RPMI8226 (cell line): Measurements from ENCODE around the gene PCNX2.
A peak's percentile ranks its signal among the peaks of the same experiment; 100 is the strongest.

Experiments used
- DNase-seq: peaks from one replicate; pipeline ENCODE4 v3.0.0-alpha.2; 2015

PCNX2 gene

GRCh38 chr1:233295237-233295974, at the start of gene PCNX2:
TSS of gene PCNX2 (minus strand) at chr1:233295725. CDS start at chr1:233295478, 247 bp downstream.
- peak; percentile 84 for DNase-seq

- DNase-seq = no peak
These were observed 47.7 kb upstream of the PCNX2 start for GRCh38 chr1:233343262-233343661.

GRCh38 chr1:233342086-233342485, 46.6 kb upstream of the PCNX2 start:
- DNase-seq = no peak

- DNase-seq = peak; percentile 50
These were observed 45.5 kb upstream of the PCNX2 start for GRCh38 chr1:233340966-233341516.

- DNase-seq = no peak
These were observed 44.6 kb upstream of the PCNX2 start for GRCh38 chr1:233340031-233340555.

GRCh38 chr1:233338102-233338501, 42.6 kb upstream of the PCNX2 start:
- no peak for DNase-seq

- no peak for DNase-seq
These were observed 42.0 kb upstream of the PCNX2 start for GRCh38 chr1:233337505-233337904.

GRCh38 chr1:233336554-233337456, 41.3 kb upstream of the PCNX2 start:
- DNase-seq = no peak

- no peak for DNase-seq
These were observed 38.6 kb upstream of the PCNX2 start for GRCh38 chr1:233334092-233334491.

GRCh38 chr1:233333086-233333485, 37.6 kb upstream of the PCNX2 start:
- DNase-seq = no peak

GRCh38 chr1:233331676-233332519, 36.4 kb upstream of the PCNX2 start:
- DNase-seq = no peak

- peak; percentile 67 for DNase-seq
These were observed 32.8 kb upstream of the PCNX2 start for GRCh38 chr1:233328142-233328921.

- DNase-seq = no peak
These were observed 32.2 kb upstream of the PCNX2 start, which contains the start of gene MAP3K21 for GRCh38 chr1:233327651-233328141. TSS of gene MAP3K21 (plus strand) at chr1:233327724. CDS start at chr1:233328029, 305 bp downstream.

GRCh38 chr1:233326811-233327650, 31.5 kb upstream of the PCNX2 start:
- peak; percentile 99 for DNase-seq

- DNase-seq = no peak
These were observed 30.8 kb upstream of the PCNX2 start for GRCh38 chr1:233326319-233326718.

GRCh38 chr1:233323718-233324117, 28.2 kb upstream of the PCNX2 start:
- DNase-seq = no peak

GRCh38 chr1:233320023-233320422, 24.5 kb upstream of the PCNX2 start:
- no peak for DNase-seq

- peak; percentile 30 for DNase-seq
These were observed 23.7 kb upstream of the PCNX2 start for GRCh38 chr1:233319272-233319671.

GRCh38 chr1:233316473-233316872, 20.9 kb upstream of the PCNX2 start:
- DNase-seq = no peak

GRCh38 chr1:233315718-233316301, 20.3 kb upstream of the PCNX2 start:
- DNase-seq = no peak
